ENCODE data around the gene PRM3. TPM values are rescaled to one million over a fixed set of nuclear protein-coding genes. Genes with fewer than 3 reads are reported as not detected.

Gene PRM3
- total and polyA plus RNA-seq, 2 donors (not counting 1 experiment from before 2014, with no cell fraction given), result not detected

DNA sequence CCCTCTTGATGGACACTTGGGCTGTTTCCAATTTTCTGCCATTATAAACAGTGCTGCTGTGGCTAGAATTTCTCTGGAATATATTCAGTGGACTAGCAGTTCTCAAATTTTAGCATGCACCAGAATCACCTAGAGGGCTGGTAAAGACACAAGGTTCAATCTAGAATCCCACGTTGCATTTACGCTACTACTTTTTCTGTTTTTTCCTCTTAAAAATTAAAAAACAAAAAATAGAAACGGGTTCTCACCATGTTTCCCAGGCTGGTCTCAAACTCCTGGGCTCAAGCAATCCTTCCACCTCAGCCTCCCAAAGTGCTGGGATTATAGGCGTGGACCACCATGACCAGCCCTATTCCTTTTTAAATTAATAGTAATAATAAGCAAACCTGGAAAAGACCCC lies 22.2 kb upstream of the PRM3 start:
- H3K4me1 Mint-ChIP-seq, result peaks cover 70% of the 10 kb centered on the region
- no peaks in the 10 kb centered on the region for H3K79me2 ChIP-seq (ENCODE audit: control insufficient read depth, insufficient read depth, low read length)
- intact Hi-C loops (cut with micrococcal nuclease), result loop anchor here (2.0 kb wide), 1 partner anchor 17 kb away; no protein-coding TSS in a partner anchor
- no peak overlapping the region for H3K4me3 ChIP-seq (ENCODE audit: control extremely low read depth in 1 of 5, extremely low read depth in 1 of 5, insufficient read depth in 1 of 5, low read depth in 2 of 5, low read length in 4 of 5)
- no peak overlapping the region for H3K27ac ChIP-seq (ENCODE audit: low read length in 2 of 2)
- no peaks in the 10 kb centered on the region for H3K36me3 ChIP-seq (replicated peaks in 1 of 2; ENCODE audit: control extremely low read depth in 1 of 2, control insufficient read depth in 1 of 2, extremely low read depth in 1 of 2, insufficient read depth in 2 of 2, low read length in 1 of 2)
- no peaks in the 10 kb centered on the region for H3K9me3 Mint-ChIP-seq (ENCODE audit: insufficient read depth)
- TF ChIP-seq, protein P1, sequence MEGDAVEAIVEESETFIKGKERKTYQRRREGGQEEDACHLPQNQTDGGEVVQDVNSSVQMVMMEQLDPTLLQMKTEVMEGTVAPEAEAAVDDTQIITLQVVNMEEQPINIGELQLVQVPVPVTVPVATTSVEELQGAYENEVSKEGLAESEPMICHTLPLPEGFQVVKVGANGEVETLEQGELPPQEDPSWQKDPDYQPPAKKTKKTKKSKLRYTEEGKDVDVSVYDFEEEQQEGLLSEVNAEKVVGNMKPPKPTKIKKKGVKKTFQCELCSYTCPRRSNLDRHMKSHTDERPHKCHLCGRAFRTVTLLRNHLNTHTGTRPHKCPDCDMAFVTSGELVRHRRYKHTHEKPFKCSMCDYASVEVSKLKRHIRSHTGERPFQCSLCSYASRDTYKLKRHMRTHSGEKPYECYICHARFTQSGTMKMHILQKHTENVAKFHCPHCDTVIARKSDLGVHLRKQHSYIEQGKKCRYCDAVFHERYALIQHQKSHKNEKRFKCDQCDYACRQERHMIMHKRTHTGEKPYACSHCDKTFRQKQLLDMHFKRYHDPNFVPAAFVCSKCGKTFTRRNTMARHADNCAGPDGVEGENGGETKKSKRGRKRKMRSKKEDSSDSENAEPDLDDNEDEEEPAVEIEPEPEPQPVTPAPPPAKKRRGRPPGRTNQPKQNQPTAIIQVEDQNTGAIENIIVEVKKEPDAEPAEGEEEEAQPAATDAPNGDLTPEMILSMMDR (IDR thresholded peaks at IDR 0.05), result no peak
- TF ChIP-seq EZH2 (IDR thresholded peaks at IDR 0.05; ENCODE audit: borderline replicate concordance, insufficient read depth, low read depth, low read length, poor library complexity, severe bottlenecking), result no peak
- H3K4me2 ChIP-seq (replicated peaks; ENCODE audit: low read depth, low read length, poor library complexity, severe bottlenecking), result no peak overlapping the region
- no peak overlapping the region for H3K4me3 Mint-ChIP-seq
- no peaks in the 10 kb centered on the region for H4K20me1 ChIP-seq (ENCODE audit: control insufficient read depth, insufficient read depth, low read length, poor library complexity, severe bottlenecking)
- ChIA-PET POLR2A (interaction anchor here (0.6 kb wide), 1 partner anchor 39 kb away, joined by 3 read pairs; the partner anchor contains the start of gene SOCS1), CTCF (no interaction called here)
- H3K27me3 ChIP-seq (replicated peaks in 1 of 4; ENCODE audit: control extremely low read depth in 1 of 4, control insufficient read depth in 3 of 4, insufficient read depth in 4 of 4, low read length in 3 of 4), result peaks cover 0 to 6% (median 0%) of the 10 kb centered on the region in 4 experiments
- 100% methylated on average over 3 of the region's 4 CpGs for WGBS (ENCODE audit: insufficient coverage)
- H3K27ac Mint-ChIP-seq, result no peak overlapping the region
- ATAC-seq (ENCODE audit: low read depth), result no peak
- no peaks in the 10 kb centered on the region for H3K9me3 ChIP-seq (ENCODE audit: control extremely low read depth in 1 of 3, control insufficient read depth in 2 of 3, insufficient read depth in 1 of 3, low read length in 2 of 3)
- H3K4me1 ChIP-seq (ENCODE audit: control insufficient read depth in 2 of 2, insufficient read depth in 2 of 2, low read length in 2 of 2), result peaks cover 61 to 66% of the 10 kb centered on the region in 2 donors
- no peak for DNase-seq
- no peak overlapping the region for H2AFZ ChIP-seq (ENCODE audit: insufficient read depth, low read depth, low read length, poor library complexity, severe bottlenecking)
- no peaks in the 10 kb centered on the region for H3K27me3 Mint-ChIP-seq
- no peak overlapping the region for H3K9ac ChIP-seq (ENCODE audit: low read length)

DNA sequence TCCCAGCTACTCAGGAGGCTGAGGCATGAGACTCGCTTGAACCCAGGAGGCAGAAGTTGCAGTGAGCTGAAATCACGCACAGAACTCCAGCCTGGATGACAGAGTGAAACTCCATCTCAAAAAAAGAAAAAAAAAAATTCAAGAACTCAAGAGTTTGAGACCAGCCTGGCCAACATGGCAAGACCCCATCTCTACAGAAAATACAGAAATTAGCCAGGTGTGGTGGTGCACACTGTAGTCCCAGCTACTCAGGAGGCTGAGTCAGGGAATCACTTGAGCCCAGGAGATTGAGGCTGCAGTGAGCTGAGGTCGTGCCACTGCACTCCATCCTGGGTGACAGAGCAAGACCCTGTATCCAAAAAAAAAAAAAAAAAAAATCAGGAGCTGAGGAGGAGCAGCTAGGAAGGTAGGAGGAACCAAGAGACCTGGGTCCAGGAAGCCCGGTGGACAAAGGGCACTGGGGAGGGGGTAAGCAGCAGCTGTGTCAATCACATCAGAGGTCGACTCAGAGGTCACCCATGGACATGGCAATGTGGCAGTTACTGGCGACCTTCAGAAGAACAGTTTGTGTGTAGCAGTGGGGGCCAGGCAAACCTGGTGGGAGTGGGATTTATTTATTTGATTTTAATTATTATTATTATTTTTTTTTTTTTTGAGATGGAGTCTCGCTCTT lies 18.8 kb upstream of the PRM3 start:
- ChIA-PET CTCF (interaction anchor here (0.8 to 1.8 kb wide), 4 partner anchors 13 to 66 kb away, joined by 3 to 5 read pairs (median 4); partner anchors contain the start of gene SOCS1), POLR2A (no interaction called here)
- peaks cover 0 to 6% (median 0%) of the 10 kb centered on the region in 4 experiments for H3K27me3 ChIP-seq (replicated peaks in 1 of 4; ENCODE audit: control extremely low read depth in 1 of 4, control insufficient read depth in 3 of 4, insufficient read depth in 4 of 4, low read length in 3 of 4)
- H3K4me3 ChIP-seq (ENCODE audit: control extremely low read depth in 1 of 5, extremely low read depth in 1 of 5, insufficient read depth in 1 of 5, low read depth in 2 of 5, low read length in 4 of 5), result no peak overlapping the region
- H3K9me3 Mint-ChIP-seq (ENCODE audit: insufficient read depth), result no peaks in the 10 kb centered on the region
- H3K27ac ChIP-seq (ENCODE audit: low read length in 2 of 2), result no peak overlapping the region
- H2AFZ ChIP-seq (ENCODE audit: insufficient read depth, low read depth, low read length, poor library complexity, severe bottlenecking), result no peak overlapping the region
- no peaks in the 10 kb centered on the region for H4K20me1 ChIP-seq (ENCODE audit: control insufficient read depth, insufficient read depth, low read length, poor library complexity, severe bottlenecking)
- WGBS (ENCODE audit: insufficient coverage), result 100% methylated on average over 3 of the region's 7 CpGs
- H3K9me3 ChIP-seq (ENCODE audit: control extremely low read depth in 1 of 3, control insufficient read depth in 2 of 3, insufficient read depth in 1 of 3, low read length in 2 of 3), result no peaks in the 10 kb centered on the region
- no peak overlapping the region for H3K4me3 Mint-ChIP-seq
- H3K4me1 ChIP-seq (ENCODE audit: control insufficient read depth in 2 of 2, insufficient read depth in 2 of 2, low read length in 2 of 2), result peaks cover 29 to 33% of the 10 kb centered on the region in 2 donors
- H3K9ac ChIP-seq (ENCODE audit: low read length), result no peak overlapping the region
- intact Hi-C loops (cut with micrococcal nuclease), result no loop called here
- H3K27me3 Mint-ChIP-seq, result no peaks in the 10 kb centered on the region
- DNase-seq (no peak), ATAC-seq (ENCODE audit: low read depth) (no peak)
- no peaks in the 10 kb centered on the region for H3K79me2 ChIP-seq (ENCODE audit: control insufficient read depth, insufficient read depth, low read length)
- H3K4me1 Mint-ChIP-seq, result peaks cover 45% of the 10 kb centered on the region
- H3K4me2 ChIP-seq (replicated peaks; ENCODE audit: low read depth, low read length, poor library complexity, severe bottlenecking), result no peak overlapping the region
- H3K27ac Mint-ChIP-seq, result no peak overlapping the region
- TF ChIP-seq, protein P1 (IDR thresholded peaks at IDR 0.05), result no peak
- no peaks in the 10 kb centered on the region for H3K36me3 ChIP-seq (replicated peaks in 1 of 2; ENCODE audit: control extremely low read depth in 1 of 2, control insufficient read depth in 1 of 2, extremely low read depth in 1 of 2, insufficient read depth in 2 of 2, low read length in 1 of 2)

All from B cell (primary cell).